Measurements from ENCODE around the gene ADAMTS2. TPM values are rescaled to one million over a fixed set of nuclear protein-coding genes. Genes with fewer than 3 reads are reported as not detected.

Gene ADAMTS2
- total and polyA plus RNA-seq, 10 donors: 4.0 to 101 (median 47.5) TPM

DNA sequence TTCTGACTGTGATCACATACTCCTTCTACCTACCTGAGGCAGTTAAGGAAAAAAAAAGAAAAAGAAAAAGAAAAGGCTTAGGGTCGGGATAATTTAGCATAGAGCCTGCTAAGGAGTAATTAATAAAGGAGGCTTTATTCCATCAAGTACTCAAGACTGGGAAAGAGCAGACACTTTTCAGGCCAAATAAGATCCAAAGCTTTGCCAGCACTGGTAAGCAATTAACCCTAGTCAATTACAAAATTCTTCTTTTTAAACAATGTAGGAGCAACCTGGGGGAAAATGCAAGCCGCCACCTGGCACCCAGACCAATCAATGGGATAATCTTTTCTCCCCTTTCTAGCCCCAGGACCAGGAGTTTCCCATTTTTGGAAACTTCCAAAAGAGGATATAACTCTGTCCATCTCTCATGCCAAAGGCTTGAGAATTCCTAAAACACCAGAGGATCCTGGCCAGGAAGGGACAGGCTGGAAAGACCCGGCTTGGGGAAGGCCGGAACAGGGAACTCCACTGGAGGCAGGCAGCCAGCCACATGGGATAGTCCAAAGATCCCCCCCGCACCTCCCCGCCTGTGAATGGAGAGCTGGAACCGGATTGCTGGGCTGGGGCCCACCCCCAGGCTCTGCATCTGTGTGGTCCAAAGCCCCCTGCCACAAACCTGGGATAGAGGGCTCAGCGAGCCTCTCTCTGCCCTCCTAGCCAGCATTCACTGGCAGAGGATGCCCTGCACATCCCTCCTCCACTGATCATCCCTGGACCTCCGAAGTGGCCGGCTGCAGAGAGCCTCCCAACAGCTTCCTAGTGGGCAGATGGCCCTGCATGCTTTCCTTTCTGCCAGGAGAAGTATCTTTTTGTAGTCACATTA is 167.3 kb downstream of the ADAMTS2 start:
- Histone ChIP-seq H3K27ac (no peak overlapping the region), H3K9me3 (peaks cover 0 to 9% (median 6%) of the 10 kb centered on the region in 8 donors), H3K27me3 (replicated peaks in 1 of 7) (peaks cover 0 to 28% (median 0%) of the 10 kb centered on the region in 7 donors), H3K4me3 (no peak overlapping the region), H3K4me1 (no peaks in the 10 kb centered on the region), H3K36me3 (peaks cover 0 to 24% (median 0%) of the 10 kb centered on the region in 6 donors)
- DNase-seq: peak; percentile 35
- WGBS, 5 donors: 75 to 90% (median 84%) methylated on average over 7 to 10 of the region's 10 CpGs
- peak in 1 of 3 donors; percentile 9 for TF ChIP-seq POLR2AphosphoS5 (IDR thresholded peaks at IDR 0.05)
- TF ChIP-seq POLR2A (IDR thresholded peaks at IDR 0.05): no peak
- TF ChIP-seq, protein P1, sequence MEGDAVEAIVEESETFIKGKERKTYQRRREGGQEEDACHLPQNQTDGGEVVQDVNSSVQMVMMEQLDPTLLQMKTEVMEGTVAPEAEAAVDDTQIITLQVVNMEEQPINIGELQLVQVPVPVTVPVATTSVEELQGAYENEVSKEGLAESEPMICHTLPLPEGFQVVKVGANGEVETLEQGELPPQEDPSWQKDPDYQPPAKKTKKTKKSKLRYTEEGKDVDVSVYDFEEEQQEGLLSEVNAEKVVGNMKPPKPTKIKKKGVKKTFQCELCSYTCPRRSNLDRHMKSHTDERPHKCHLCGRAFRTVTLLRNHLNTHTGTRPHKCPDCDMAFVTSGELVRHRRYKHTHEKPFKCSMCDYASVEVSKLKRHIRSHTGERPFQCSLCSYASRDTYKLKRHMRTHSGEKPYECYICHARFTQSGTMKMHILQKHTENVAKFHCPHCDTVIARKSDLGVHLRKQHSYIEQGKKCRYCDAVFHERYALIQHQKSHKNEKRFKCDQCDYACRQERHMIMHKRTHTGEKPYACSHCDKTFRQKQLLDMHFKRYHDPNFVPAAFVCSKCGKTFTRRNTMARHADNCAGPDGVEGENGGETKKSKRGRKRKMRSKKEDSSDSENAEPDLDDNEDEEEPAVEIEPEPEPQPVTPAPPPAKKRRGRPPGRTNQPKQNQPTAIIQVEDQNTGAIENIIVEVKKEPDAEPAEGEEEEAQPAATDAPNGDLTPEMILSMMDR (IDR thresholded peaks at IDR 0.05 in 8 of 11, conservative IDR thresholded peaks at IDR 0.05 in 3 of 11): no peak
- intact Hi-C loops (cut with DNase I; ENCODE audit: low total_unique reads): no loop called here

DNA sequence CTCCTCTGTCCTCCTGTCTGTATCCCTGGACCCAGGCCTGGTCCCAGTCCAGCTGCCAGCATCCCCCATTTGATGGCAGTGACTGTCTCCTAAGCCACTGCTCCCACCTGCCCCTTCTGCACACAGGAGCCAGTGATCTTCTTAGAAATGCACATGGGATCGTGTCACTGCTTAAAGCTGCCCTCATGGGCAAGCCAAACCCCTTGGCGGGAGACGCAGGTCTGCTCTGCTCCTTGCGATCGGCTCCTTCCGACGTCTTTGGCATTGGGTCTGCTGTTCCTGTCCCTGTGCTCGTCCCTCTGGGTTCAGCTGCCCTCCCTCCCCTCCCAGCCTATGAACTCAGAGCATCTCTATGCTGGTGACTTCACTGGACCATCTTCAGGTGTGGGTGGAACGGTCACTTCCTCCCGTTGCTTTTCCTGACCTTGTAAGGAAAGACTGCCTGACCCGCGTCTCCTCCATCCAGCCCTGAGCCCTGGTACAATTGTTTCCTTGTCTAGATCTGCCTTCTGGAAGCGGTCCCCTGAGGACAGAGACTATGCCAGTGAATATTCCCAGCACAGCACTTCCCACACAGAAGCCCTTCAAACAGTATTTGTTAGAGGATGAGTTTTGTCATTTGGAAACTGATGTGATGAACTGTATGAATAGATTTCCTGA is 168.6 kb downstream of the ADAMTS2 start:
- 84 to 90% (median 86%) methylated on average over 13 of the region's 13 CpGs for whole genome bisulfite sequencing, 5 donors
- DNase-seq: peak; percentile 59
- intact Hi-C loops (cut with DNase I; ENCODE audit: low total_unique reads): no loop called here
- Histone ChIP-seq H3K9me3 (peaks cover 0 to 9% (median 6%) of the 10 kb centered on the region in 8 donors), H3K27me3 (replicated peaks in 1 of 7) (peaks cover 0 to 19% (median 0%) of the 10 kb centered on the region in 7 donors), H3K4me3 (no peak overlapping the region), H3K4me1 (no peaks in the 10 kb centered on the region), H3K36me3 (peaks cover 0 to 24% (median 0%) of the 10 kb centered on the region in 6 donors), H3K27ac (no peak overlapping the region)
- TF ChIP-seq POLR2A (IDR thresholded peaks at IDR 0.05) (no peak), POLR2AphosphoS5 (IDR thresholded peaks at IDR 0.05) (no peak)
- TF ChIP-seq, protein P1 (IDR thresholded peaks at IDR 0.05 in 8 of 11, conservative IDR thresholded peaks at IDR 0.05 in 3 of 11): no peak

- Histone ChIP-seq H3K4me3 (no peak overlapping the region), H3K4me1 (no peaks in the 10 kb centered on the region), H3K27me3 (replicated peaks in 1 of 7) (peaks cover 0 to 15% (median 0%) of the 10 kb centered on the region in 7 donors), H3K9me3 (peaks cover 0 to 9% (median 6%) of the 10 kb centered on the region in 8 donors), H3K36me3 (peaks cover 0 to 21% (median 0%) of the 10 kb centered on the region in 6 donors), H3K27ac (no peak overlapping the region)
- 73 to 92% (median 85%) methylated on average over 7 of the region's 7 CpGs for WGBS, 5 donors
- TF ChIP-seq POLR2A (IDR thresholded peaks at IDR 0.05) (no peak), POLR2AphosphoS5 (IDR thresholded peaks at IDR 0.05) (no peak)
- TF ChIP-seq, protein P1 (IDR thresholded peaks at IDR 0.05 in 8 of 11, conservative IDR thresholded peaks at IDR 0.05 in 3 of 11): no peak
- peak; percentile 35 for DNase-seq
- intact Hi-C loops (cut with DNase I; ENCODE audit: low total_unique reads): no loop called here
Observed at GRCh38 chr5:179176166-179176565, 169.1 kb downstream of the ADAMTS2 start.
